HG03045 (cell line): ENCODE results near the gene C9orf72.
A peak's percentile ranks its signal among the peaks of the same experiment; 100 is the strongest.
"Not testable (repeated sequence)": the region's sequence is repeated elsewhere in the genome, so short reads cannot be mapped to it uniquely, and the experiment has no call there.

Experiments used
- ATAC-seq: cut with Tn5 transposase; IDR thresholded peaks from one replicate; pipeline ENCODE4 v1.9.1; 2021; ENCODE audit warnings: mild to moderate bottlenecking, moderate library complexity; ENCODE audit not compliant: unreplicated experiment

Gene C9orf72

DNA sequence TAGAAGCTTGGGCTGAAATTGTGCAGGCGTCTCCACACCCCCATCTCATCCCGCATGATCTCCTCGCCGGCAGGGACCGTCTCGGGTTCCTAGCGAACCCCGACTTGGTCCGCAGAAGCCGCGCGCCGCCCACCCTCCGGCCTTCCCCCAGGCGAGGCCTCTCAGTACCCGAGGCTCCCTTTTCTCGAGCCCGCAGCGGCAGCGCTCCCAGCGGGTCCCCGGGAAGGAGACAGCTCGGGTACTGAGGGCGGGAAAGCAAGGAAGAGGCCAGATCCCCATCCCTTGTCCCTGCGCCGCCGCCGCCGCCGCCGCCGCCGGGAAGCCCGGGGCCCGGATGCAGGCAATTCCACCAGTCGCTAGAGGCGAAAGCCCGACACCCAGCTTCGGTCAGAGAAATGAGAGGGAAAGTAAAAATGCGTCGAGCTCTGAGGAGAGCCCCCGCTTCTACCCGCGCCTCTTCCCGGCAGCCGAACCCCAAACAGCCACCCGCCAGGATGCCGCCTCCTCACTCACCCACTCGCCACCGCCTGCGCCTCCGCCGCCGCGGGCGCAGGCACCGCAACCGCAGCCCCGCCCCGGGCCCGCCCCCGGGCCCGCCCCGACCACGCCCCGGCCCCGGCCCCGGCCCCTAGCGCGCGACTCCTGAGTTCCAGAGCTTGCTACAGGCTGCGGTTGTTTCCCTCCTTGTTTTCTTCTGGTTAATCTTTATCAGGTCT lies at the start of gene C9orf72:
Gene C9orf72, minus strand, starts transcription at position 564 of the 716 bp plus-strand sequence. CDS start 6,361 bp downstream, outside the sequence.
- peak; percentile 74 for ATAC-seq

DNA sequence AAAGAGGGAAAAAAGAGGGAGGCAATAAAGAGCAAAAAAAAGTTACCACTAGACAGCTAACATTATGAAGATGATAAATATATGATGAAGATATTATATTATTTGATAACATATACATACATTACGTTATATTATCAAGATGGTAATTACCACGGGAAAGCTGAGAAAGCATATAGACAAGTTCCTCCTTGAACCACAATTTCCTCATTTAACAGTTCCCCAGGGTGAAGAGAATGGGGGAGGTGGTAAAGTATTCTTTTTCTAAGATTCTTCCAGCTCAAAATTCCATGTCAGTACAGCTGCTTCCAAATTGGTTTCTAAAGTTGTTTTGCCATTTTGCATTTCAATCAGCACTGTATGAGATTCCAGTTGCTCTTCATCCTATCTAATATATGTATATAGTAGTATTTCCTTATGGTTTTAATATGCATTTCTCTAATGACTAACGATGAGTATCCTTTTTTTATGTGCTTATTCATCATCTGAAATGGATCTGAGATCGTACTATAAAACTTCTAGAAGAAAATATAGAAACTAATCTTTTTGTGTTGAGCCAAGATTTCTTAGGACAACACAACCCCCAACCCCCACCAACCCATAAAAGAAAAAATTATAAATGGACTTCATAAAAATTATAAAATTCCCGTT lies 49.5 kb upstream of the C9orf72 start:
- no peak for ATAC-seq

GRCh38 chr9:27619743-27620142 lies 46.5 kb upstream of the C9orf72 start:
- no peak for ATAC-seq

DNA sequence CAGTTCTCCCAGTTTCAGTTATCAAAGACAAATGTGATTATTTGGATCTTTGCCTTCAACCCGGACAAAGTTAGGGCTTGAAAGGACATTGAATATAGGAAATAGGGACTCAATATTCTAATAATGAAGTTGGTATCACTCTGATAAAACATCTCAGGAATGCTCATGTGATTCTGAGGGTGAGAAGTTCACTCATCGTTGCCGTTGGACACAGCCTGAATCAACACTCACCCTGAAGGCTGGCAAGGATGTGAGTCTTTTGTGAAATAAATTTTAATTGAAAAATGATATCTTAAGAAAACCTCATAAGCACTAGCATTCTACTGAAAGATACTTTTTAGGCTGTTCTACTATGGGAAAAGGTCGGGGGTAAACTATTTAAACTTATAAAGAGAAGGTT lies 44.8 kb upstream of the C9orf72 start:
- ATAC-seq: no peak

GRCh38 chr9:27614551-27614950 lies 41.3 kb upstream of the C9orf72 start:
- ATAC-seq: no peak

GRCh38 chr9:27612036-27612435 lies 38.8 kb upstream of the C9orf72 start:
- not testable (repeated sequence) for ATAC-seq

DNA sequence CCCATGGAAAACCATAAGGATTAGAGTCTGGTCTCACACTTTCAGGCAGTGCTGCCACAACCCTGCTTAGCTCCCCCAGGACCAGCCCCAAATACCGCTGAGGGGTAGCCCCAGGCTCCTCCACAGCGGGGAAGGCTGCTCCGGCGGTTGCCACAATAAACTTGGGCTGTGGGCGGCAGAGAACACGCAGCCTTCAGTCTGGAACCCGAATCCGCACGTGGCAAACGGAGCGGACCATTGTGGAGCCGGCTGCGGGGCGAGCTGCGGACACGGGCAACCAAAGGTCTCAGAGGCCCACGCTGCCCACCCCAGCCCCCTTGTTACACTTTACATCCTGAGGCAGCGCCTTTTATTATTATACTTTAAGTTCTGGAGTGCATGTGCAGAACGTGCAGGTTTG lies 37.3 kb upstream of the C9orf72 start:
- no peak for ATAC-seq

DNA sequence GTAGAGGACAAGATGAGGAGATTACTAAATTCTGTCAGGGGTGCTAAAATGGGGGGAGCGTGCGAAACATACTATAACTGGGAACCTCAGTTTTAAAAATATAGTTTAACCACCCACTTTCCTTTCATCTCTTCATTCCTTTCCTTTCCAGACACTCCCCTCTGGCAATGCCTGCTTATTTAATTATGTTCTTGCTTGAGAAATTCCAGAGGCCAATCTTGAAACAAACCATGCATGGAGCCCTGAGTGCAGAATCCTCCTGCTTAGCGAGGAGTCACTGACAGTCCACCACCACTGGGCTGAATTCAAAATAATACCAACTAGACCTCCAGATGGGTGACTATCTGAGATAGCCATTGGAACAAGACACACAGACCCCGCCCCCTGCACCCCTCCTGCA lies 29.7 kb upstream of the C9orf72 start:
- no peak for ATAC-seq

GRCh38 chr9:27602142-27602861 lies 29.0 kb upstream of the C9orf72 start:
- no peak for ATAC-seq

GRCh38 chr9:27601396-27601795 lies 28.1 kb upstream of the C9orf72 start:
- no peak for ATAC-seq

GRCh38 chr9:27600256-27600655 lies 27.0 kb upstream of the C9orf72 start:
- no peak for ATAC-seq

DNA sequence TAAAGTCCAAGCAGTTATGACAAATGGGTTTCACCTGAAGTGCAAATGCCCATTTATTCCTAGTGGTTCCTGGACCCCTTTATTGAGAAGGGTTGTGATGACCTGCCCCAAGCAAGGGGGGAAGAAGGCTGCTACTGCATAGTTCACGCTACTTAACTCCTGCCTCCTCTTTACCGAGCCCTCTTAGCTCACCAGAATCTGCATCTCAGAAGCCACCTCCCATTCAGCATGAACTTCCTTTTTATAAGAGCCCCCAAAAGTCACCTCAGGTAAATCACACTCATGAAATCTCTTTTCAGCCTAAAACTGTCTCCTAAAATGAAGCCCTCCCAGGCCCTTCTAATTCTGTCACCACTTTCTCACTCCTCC lies 26.6 kb upstream of the C9orf72 start:
- ATAC-seq: no peak

DNA sequence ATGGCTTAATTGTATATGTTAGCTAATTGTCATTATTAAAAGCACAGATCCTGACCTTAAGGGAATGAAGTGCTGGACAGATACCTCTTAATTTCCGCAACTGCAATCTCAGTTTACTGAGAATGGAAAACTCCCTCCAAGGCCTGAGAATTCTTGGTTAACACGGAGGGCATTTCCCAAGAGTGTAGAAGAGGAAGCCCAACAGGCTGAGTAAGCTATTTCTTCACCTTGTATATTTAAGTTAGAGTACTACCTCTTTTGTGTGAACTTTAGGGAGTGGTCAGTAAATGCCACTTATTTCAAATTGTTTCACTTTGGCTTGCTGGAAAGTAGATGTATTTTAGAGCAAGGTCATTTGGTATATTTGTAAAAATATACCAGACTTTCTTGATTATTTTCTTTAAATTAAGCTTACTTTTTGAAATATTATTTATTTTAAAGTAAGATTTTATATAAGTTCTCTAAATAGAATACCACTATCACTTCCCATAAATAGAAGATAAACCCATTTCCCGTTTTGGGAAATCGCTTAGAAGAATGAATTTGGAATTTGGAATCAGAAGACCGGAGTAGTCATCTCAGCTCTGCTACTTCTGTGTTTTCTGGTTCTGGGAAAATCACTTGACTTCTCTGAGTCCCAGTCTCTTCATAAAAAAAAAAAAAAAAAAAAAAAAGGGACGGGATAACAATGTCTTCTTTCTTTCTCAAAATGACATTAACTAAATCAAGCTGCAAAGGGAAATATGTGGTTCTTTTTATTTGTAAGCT lies 26.0 kb upstream of the C9orf72 start:
- no peak for ATAC-seq

DNA sequence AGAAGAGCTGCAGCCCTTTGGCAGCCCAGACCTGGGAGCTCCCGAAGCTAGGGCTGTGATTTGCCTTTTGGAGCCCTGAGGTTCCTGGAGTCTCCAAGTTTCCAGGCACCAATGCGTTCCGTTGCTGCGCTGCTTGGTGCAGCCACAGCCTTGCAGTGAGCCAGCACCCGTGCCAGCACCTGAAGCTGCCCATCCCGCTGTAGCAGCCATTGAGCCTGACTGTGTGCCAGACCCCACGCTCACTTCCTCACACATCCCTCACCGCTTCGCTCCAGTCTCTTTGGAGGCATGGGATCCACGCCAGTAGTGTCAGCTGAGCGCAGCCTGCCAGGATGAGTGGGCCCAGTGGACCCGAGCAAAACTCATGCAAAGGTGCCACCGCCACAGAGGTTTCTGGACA lies 22.5 kb upstream of the C9orf72 start:
- ATAC-seq: no peak

DNA sequence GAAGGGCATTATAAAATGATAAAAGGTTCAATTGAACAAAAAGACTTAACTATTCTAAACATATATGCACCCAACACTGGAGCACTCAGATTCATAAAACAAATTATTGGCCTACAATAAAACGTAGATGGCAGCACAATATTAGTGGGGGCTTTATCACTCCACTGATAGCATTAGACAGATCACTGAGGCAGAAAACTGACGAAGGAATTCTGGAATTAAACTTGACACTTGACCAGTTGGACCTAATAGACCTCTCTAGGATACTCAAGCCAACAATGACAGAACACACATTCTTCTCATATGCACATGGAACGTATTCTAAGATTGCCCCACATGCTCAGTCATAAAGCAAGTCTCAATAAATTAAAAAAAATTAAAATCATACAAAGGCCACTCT lies 18.4 kb upstream of the C9orf72 start:
- no peak for ATAC-seq

- no peak for ATAC-seq
Observed at GRCh38 chr9:27591093-27591492, 17.8 kb upstream of the C9orf72 start.

- ATAC-seq: no peak
Observed at GRCh38 chr9:27590651-27591050, 17.4 kb upstream of the C9orf72 start.

GRCh38 chr9:27589462-27589861 lies 16.2 kb upstream of the C9orf72 start:
- ATAC-seq: no peak

DNA sequence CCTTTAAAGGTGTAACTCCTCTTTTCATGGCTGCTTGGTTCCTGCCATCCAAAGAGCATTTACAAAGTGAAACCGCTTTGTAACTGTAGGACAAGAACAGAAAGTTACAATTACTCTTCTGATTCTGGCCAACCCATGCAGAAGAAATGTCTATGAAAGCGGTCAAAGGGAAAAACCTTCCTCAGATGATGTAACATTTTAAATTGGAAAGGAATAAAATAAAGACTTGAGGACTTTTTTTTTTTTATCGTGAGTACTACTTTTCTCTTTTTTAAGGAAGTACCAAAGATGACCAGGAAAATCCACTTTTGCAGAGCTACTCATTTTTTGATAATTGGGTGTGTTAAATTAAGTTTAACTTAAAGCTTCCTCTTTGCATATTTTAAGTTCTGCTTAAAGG lies 13.0 kb upstream of the C9orf72 start:
- no peak for ATAC-seq

GRCh38 chr9:27584931-27585330 lies 11.7 kb upstream of the C9orf72 start:
- no peak for ATAC-seq

GRCh38 chr9:27582794-27583193 lies 9.5 kb upstream of the C9orf72 start:
- no peak for ATAC-seq
